Progenitor cell of endocrine pancreas (in vitro differentiated cells): ENCODE results near the gene PLA2G4D. TPM values are rescaled to one million over a fixed set of nuclear protein-coding genes. Genes with fewer than 3 reads are reported as not detected.
A peak's percentile ranks its signal among the peaks of the same experiment; 100 is the strongest.

Experiments
- DNase-seq: peaks from one replicate; pipeline ENCODE4 v3.0.0; 2021; ENCODE audit warnings: low spot score; ENCODE audit not compliant: unreplicated experiment
- H3K27ac Mint-ChIP-seq: 2 replicates; pipeline ENCODE4 v1.8.0; 2021; ENCODE audit warnings: mild to moderate bottlenecking, moderate library complexity, mixed read lengths
- H3K27me3 Mint-ChIP-seq: 2 replicates; pipeline ENCODE4 v1.8.0; 2021; ENCODE audit warnings: mixed read lengths
- H3K36me3 Mint-ChIP-seq: 2 replicates; pipeline ENCODE4 v1.8.0; 2022; ENCODE audit warnings: mixed read lengths; ENCODE audit not compliant: insufficient read depth
- H3K4me1 Mint-ChIP-seq: 2 replicates; pipeline ENCODE4 v1.8.0; 2021; ENCODE audit warnings: low read depth, mixed read lengths
- H3K4me3 Mint-ChIP-seq: 2 replicates; pipeline ENCODE4 v1.8.0; 2021; ENCODE audit warnings: low read depth, mild to moderate bottlenecking, moderate library complexity, mixed read lengths
- H3K9me3 Mint-ChIP-seq: 2 replicates; pipeline ENCODE4 v1.8.0; 2021; ENCODE audit warnings: low read depth, mixed read lengths
- CTCF ChIP-seq: fragments of 200-600 bp; sonication (generic); IDR thresholded peaks from one replicate; pipeline ENCODE4 v1.5.0; 2021; ENCODE audit warnings: antibody characterized with exemption, mild to moderate bottlenecking; ENCODE audit not compliant: unreplicated experiment
- total RNA-seq: library from RNA; stranded (reverse); gene quantifications from 2 replicates; pipeline ENCODE4 v1.2.1, GENCODE V29; 2021

PLA2G4D gene
- total RNA-seq, 1 donor from 2014 or later = not detected

- DNase-seq = no peak
- no peak for TF ChIP-seq CTCF
- Mint-ChIP-seq H3K36me3 (no peaks in the 10 kb centered on the region), H3K9me3 (peaks cover 4% of the 10 kb centered on the region), H3K27ac (no peak overlapping the region), H3K27me3 (peaks cover 13% of the 10 kb centered on the region), H3K4me3 (no peak overlapping the region), H3K4me1 (peaks cover 11% of the 10 kb centered on the region)
Observed at GRCh38 chr15:42066764-42067415, 27.5 kb downstream of the PLA2G4D start.

GRCh38 chr15:42065468-42065867, 28.9 kb downstream of the PLA2G4D start:
- peaks cover 11% of the 10 kb centered on the region for H3K4me1 Mint-ChIP-seq
- DNase-seq = no peak
- no peak overlapping the region for H3K27ac Mint-ChIP-seq
- peaks cover 4% of the 10 kb centered on the region for H3K9me3 Mint-ChIP-seq
- no peak for TF ChIP-seq CTCF
- no peak overlapping the region for H3K4me3 Mint-ChIP-seq
- H3K36me3 Mint-ChIP-seq = no peaks in the 10 kb centered on the region
- peaks cover 13% of the 10 kb centered on the region for H3K27me3 Mint-ChIP-seq

- DNase-seq = no peak
- no peak for TF ChIP-seq CTCF
Observed at GRCh38 chr15:42065033-42065432, 29.3 kb downstream of the PLA2G4D start.

GRCh38 chr15:42064271-42064670, 30.1 kb downstream of the PLA2G4D start:
- Mint-ChIP-seq H3K27me3 (peaks cover 13% of the 10 kb centered on the region), H3K27ac (no peak overlapping the region), H3K9me3 (peaks cover 4% of the 10 kb centered on the region), H3K4me3 (no peak overlapping the region), H3K36me3 (no peaks in the 10 kb centered on the region), H3K4me1 (peaks cover 11% of the 10 kb centered on the region)
- no peak for DNase-seq
- no peak for TF ChIP-seq CTCF

More at GRCh38 chr15:42065033-42065432, 29.3 kb downstream of the PLA2G4D start:
- H3K4me1 Mint-ChIP-seq = peaks cover 11% of the 10 kb centered on the region
- no peak overlapping the region for H3K4me3 Mint-ChIP-seq
- H3K27me3 Mint-ChIP-seq = peaks cover 13% of the 10 kb centered on the region
- H3K27ac Mint-ChIP-seq = no peak overlapping the region
- H3K9me3 Mint-ChIP-seq = peaks cover 4% of the 10 kb centered on the region
- no peaks in the 10 kb centered on the region for H3K36me3 Mint-ChIP-seq

GRCh38 chr15:42063122-42063848, 31.1 kb downstream of the PLA2G4D start:
- no peak for DNase-seq
- TF ChIP-seq CTCF = no peak
- peaks cover 11% of the 10 kb centered on the region for H3K4me1 Mint-ChIP-seq
- H3K27me3 Mint-ChIP-seq = peaks cover 13% of the 10 kb centered on the region
- peaks cover 4% of the 10 kb centered on the region for H3K9me3 Mint-ChIP-seq
- H3K4me3 Mint-ChIP-seq = no peak overlapping the region
- H3K27ac Mint-ChIP-seq = peak overlapping the region; percentile 2
- H3K36me3 Mint-ChIP-seq = no peaks in the 10 kb centered on the region
